GM21717 (cell line): ENCODE measurements around the gene CBR3.
"Not testable (repeated sequence)": the region's sequence is repeated elsewhere in the genome, so short reads cannot be mapped to it uniquely, and the experiment has no call there.

Experiments used
- ATAC-seq: cut with Tn5 transposase; IDR thresholded peaks from one replicate; pipeline ENCODE4 v1.9.1; 2021; ENCODE audit warnings: mild to moderate bottlenecking, moderate library complexity; ENCODE audit not compliant: unreplicated experiment

CBR3 gene

GRCh38 chr21:36134803-36135390 is at the start of gene CBR3:
TSS of gene CBR3 (plus strand) at chr21:36135079. CDS start at chr21:36135193, 114 bp downstream.
- no peak for ATAC-seq

GRCh38 chr21:36087362-36088138 is 47.3 kb upstream of the CBR3 start:
- no peak for ATAC-seq

GRCh38 chr21:36089946-36090345 is 44.9 kb upstream of the CBR3 start:
- no peak for ATAC-seq

- no peak for ATAC-seq
These were observed 42.2 kb upstream of the CBR3 start for GRCh38 chr21:36092681-36093080.

GRCh38 chr21:36093512-36093911 is 41.4 kb upstream of the CBR3 start:
- ATAC-seq, result no peak

GRCh38 chr21:36096398-36097290 is 38.2 kb upstream of the CBR3 start:
- ATAC-seq, result no peak

- ATAC-seq, result no peak
These were observed 37.3 kb upstream of the CBR3 start for GRCh38 chr21:36097427-36098181.

GRCh38 chr21:36098182-36098532 is 36.7 kb upstream of the CBR3 start:
- no peak for ATAC-seq

GRCh38 chr21:36099000-36099399 is 35.9 kb upstream of the CBR3 start:
- ATAC-seq, result no peak

- not testable (repeated sequence) for ATAC-seq
These were observed 35.1 kb upstream of the CBR3 start for GRCh38 chr21:36099695-36100211.

GRCh38 chr21:36100971-36101641 is 33.8 kb upstream of the CBR3 start:
- ATAC-seq, result no peak

- no peak for ATAC-seq
These were observed 31.4 kb upstream of the CBR3 start for GRCh38 chr21:36103434-36103833.

- no peak for ATAC-seq
These were observed 30.3 kb upstream of the CBR3 start for GRCh38 chr21:36104317-36105300.

GRCh38 chr21:36105327-36105842 is 29.5 kb upstream of the CBR3 start:
- no peak for ATAC-seq

- no peak for ATAC-seq
These were observed 25.0 kb upstream of the CBR3 start for GRCh38 chr21:36109868-36110267.

GRCh38 chr21:36111238-36111637 is 23.6 kb upstream of the CBR3 start:
- ATAC-seq, result no peak

GRCh38 chr21:36113647-36114428 is 21.0 kb upstream of the CBR3 start:
- ATAC-seq, result no peak

- no peak for ATAC-seq
These were observed 19.6 kb upstream of the CBR3 start for GRCh38 chr21:36115138-36115730.
